Measurements from ENCODE around the gene TFPT.

The TFPT gene

GRCh38 chr19:54081032-54081431 lies 34.4 kb downstream of the TFPT start, which contains the start of gene TARM1:
TARM1 (minus strand) TSS chr19:54081365; CDS start chr19:54081340, 25 bp downstream.
- in situ Hi-C loops (cut with HindIII; ENCODE audit: low sequenced_read_pairs), result no loop called here

GRCh38 chr19:54077334-54077733 lies 38.1 kb downstream of the TFPT start:
- in situ Hi-C loops (cut with HindIII; ENCODE audit: low sequenced_read_pairs), result no loop called here

- in situ Hi-C loops (cut with HindIII; ENCODE audit: low sequenced_read_pairs), result no loop called here
Measured at GRCh38 chr19:54074851-54075250, 40.6 kb downstream of the TFPT start.

- in situ Hi-C loops (cut with HindIII; ENCODE audit: low sequenced_read_pairs), result no loop called here
Measured at GRCh38 chr19:54073829-54074228, 41.6 kb downstream of the TFPT start.

- in situ Hi-C loops (cut with HindIII; ENCODE audit: low sequenced_read_pairs), result no loop called here
Measured at GRCh38 chr19:54069470-54069869, 46.0 kb downstream of the TFPT start.

GRCh38 chr19:54063350-54064116 lies 51.9 kb downstream of the TFPT start, which contains the start of gene VSTM1:
VSTM1 (minus strand) TSS chr19:54063897; CDS start chr19:54063777, 120 bp downstream.
- in situ Hi-C loops (cut with HindIII; ENCODE audit: low sequenced_read_pairs), result no loop called here

GRCh38 chr19:54062643-54063042 lies 52.8 kb downstream of the TFPT start:
- in situ Hi-C loops (cut with HindIII; ENCODE audit: low sequenced_read_pairs), result no loop called here

Data from DLD1 (cell line).